Lower leg skin (tissue), 3 donors: ENCODE results near the gene OGDH.

Experiments used
- POLR2A ChIP-seq, 2 donors: fragments of 450-650 bp; IDR thresholded peaks; one replicate each; pipeline ENCODE4 v1.6.1; 2016 to 2017; ENCODE audit warnings: antibody characterized with exemption in 2 of 2, mild to moderate bottlenecking in 1 of 2, moderate library complexity in 1 of 2
- TF ChIP-seq, protein P1 (sequence below), 3 donors: fragments of 450-650 bp; IDR thresholded peaks; one replicate each; pipeline ENCODE4 v1.5.1; 2016; ENCODE audit warnings: antibody characterized with exemption in 3 of 3, mild to moderate bottlenecking in 3 of 3, moderate library complexity in 2 of 3

DNA sequence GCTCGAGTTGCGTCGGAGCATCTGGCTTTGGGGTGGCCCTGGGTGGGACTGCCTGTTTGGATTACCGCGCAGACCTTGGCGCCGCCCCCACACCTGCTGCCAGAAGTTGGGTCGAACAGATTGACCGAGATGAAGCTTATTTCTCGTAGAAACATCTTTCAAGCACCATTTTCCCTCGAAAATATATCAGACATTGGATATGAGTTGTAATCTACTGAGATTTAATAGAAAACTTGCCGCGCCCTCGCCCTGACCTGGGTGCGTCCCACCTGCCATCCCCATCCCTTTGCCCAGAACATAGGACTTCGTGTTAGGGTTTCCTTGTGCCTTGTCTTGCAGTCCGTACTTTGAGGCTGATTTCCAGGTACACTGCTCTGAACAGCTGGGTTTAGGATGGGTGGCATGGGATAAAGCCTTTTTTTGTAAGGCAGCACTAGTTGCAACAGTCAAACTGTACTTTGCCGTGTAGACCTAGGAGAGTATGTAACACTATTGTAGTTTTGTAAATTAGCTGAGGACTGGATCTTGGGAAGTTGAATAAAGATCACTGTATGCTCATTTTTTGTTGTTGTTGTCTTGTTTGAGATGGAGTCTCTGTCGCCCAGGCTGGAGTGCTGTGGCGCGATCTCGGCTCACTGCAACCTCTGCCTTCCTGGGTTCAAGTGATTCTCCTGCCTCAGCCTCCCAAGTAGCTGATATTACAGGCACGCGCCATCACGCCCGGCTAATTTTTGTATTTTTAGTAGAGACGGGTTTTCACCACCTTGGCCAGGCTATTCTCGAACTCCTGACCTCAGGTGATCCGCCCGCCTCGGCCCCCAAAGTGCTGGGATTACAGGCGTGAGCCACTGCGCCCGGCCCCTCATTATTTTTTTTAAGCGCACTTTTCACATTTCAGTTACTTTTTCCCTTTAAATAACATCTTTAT lies 978 bp downstream of the OGDH start:
- TF ChIP-seq POLR2A (IDR thresholded peaks at IDR 0.05) = no peak
- TF ChIP-seq, protein P1, sequence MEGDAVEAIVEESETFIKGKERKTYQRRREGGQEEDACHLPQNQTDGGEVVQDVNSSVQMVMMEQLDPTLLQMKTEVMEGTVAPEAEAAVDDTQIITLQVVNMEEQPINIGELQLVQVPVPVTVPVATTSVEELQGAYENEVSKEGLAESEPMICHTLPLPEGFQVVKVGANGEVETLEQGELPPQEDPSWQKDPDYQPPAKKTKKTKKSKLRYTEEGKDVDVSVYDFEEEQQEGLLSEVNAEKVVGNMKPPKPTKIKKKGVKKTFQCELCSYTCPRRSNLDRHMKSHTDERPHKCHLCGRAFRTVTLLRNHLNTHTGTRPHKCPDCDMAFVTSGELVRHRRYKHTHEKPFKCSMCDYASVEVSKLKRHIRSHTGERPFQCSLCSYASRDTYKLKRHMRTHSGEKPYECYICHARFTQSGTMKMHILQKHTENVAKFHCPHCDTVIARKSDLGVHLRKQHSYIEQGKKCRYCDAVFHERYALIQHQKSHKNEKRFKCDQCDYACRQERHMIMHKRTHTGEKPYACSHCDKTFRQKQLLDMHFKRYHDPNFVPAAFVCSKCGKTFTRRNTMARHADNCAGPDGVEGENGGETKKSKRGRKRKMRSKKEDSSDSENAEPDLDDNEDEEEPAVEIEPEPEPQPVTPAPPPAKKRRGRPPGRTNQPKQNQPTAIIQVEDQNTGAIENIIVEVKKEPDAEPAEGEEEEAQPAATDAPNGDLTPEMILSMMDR (IDR thresholded peaks at IDR 0.05) = no peak
